Testis (tissue), 3 donors: ENCODE results near the gene UBASH3B. TPM values are rescaled to one million over a fixed set of nuclear protein-coding genes. Genes with fewer than 3 reads are reported as not detected.

Experiments
- DNase-seq: peaks from one replicate; pipeline ENCODE4 v3.0.0-alpha.2; 2019
- H3K27ac ChIP-seq, 2 donors: fragments of 200-600 bp; sonication (generic); one replicate each; pipeline ENCODE4 v1.5.1; 2019
- H3K27me3 ChIP-seq: fragments of 200-600 bp; sonication (generic); one replicate; pipeline ENCODE4 v1.5.1; 2019
- H3K36me3 ChIP-seq: fragments of 200-600 bp; sonication (generic); one replicate; pipeline ENCODE4 v1.5.1; 2017; ENCODE audit warnings: low read depth; ENCODE audit errors: missing control alignments
- H3K4me1 ChIP-seq: fragments of 200-600 bp; sonication (generic); one replicate; pipeline ENCODE4 v1.5.1; 2019
- H3K4me3 ChIP-seq, 2 donors: fragments of 200-600 bp; sonication (generic); one replicate each; pipeline ENCODE4 v1.5.1; 2017 to 2019
- H3K9me3 ChIP-seq: fragments of 200-600 bp; sonication (generic); one replicate; pipeline ENCODE4 v1.5.1; 2017
- POLR2A ChIP-seq: fragments of 450-650 bp; IDR thresholded peaks from one replicate; pipeline ENCODE4 v1.6.1; 2017; ENCODE audit warnings: antibody characterized with exemption, mild to moderate bottlenecking, moderate library complexity
- WGBS, 2 donors: methylation state at CpG; one replicate each; pipeline ENCODE4 v1.1.5; 2018; 5-methylcytosine and 5-hydroxymethylcytosine counted together
- intact Hi-C: fragments of 100-400 bp; cut with DNase I; formaldehyde crosslinking; loops from one replicate; pipeline ENCODE4 v1.15.1; 2023; ENCODE audit warnings: low total_unique reads
- polyA plus RNA-seq: library from polyadenylated mRNA; stranded (reverse); fragments of 350-450 nt; fragmentation: Illumina TruSeq; extraction: RNeasy Lipid Tissue Mini Kit (QIAGEN cat#74804); gene quantifications from one replicate; pipeline ENCODE4 v1.2.3, GENCODE V29; 2014; ENCODE audit warnings: low read depth, low replicate concordance; ENCODE audit not compliant: insufficient read depth
- total RNA-seq, 2 donors: library from RNA; depleted of rRNA; stranded (reverse); fragments of >200 nt; gene quantifications; one replicate each; pipeline ENCODE4 v1.2.3, GENCODE V29; 2016
- TF ChIP-seq, protein P1 (sequence below), 3 experiments: fragments of 450-650 bp in 2 of 3; fragments of 200-600 bp in 1 of 3; sonication (generic) in 1 of 3; IDR thresholded peaks; one replicate each; pipeline ENCODE4 v1.5.1; 2016 to 2019; ENCODE audit warnings: antibody characterized with exemption in 3 of 3, mild to moderate bottlenecking in 2 of 3, moderate library complexity in 1 of 3

UBASH3B gene
- total and polyA plus RNA-seq, 3 donors from 2014 or later = 3.9 to 20.4 (median 14.6) TPM

DNA sequence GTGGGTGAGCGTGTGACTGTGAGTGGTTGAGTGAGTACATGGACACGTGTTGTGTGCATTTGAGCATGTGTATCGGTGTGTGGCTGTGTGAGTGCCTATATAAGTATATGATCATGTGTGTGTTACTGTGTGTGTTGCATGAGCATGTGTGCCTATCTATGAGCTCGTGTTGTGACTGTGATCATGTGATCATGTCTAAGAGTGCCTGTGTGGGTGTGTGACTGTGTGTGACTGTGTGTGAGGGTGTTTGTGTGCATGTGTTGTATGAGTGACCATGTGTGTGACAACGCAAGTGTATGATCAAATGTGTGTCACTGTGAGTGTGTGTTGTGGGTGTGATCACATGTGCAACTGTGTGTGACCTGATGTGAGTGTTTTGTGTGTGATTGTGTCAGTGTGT is 88.8 kb downstream of the UBASH3B start:
- no peak for DNase-seq
- Histone ChIP-seq H3K27ac (no peak overlapping the region), H3K4me1 (peaks cover 33% of the 10 kb centered on the region), H3K27me3 (no peaks in the 10 kb centered on the region), H3K4me3 (no peak overlapping the region), H3K36me3 (no peaks in the 10 kb centered on the region), H3K9me3 (no peaks in the 10 kb centered on the region)
- intact Hi-C loops = no loop called here
- 92 to 95% methylated on average over 5 of the region's 5 CpGs for WGBS, 2 donors
- TF ChIP-seq POLR2A = no peak
- TF ChIP-seq, protein P1, sequence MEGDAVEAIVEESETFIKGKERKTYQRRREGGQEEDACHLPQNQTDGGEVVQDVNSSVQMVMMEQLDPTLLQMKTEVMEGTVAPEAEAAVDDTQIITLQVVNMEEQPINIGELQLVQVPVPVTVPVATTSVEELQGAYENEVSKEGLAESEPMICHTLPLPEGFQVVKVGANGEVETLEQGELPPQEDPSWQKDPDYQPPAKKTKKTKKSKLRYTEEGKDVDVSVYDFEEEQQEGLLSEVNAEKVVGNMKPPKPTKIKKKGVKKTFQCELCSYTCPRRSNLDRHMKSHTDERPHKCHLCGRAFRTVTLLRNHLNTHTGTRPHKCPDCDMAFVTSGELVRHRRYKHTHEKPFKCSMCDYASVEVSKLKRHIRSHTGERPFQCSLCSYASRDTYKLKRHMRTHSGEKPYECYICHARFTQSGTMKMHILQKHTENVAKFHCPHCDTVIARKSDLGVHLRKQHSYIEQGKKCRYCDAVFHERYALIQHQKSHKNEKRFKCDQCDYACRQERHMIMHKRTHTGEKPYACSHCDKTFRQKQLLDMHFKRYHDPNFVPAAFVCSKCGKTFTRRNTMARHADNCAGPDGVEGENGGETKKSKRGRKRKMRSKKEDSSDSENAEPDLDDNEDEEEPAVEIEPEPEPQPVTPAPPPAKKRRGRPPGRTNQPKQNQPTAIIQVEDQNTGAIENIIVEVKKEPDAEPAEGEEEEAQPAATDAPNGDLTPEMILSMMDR (IDR thresholded peaks at IDR 0.05) = no peak

DNA sequence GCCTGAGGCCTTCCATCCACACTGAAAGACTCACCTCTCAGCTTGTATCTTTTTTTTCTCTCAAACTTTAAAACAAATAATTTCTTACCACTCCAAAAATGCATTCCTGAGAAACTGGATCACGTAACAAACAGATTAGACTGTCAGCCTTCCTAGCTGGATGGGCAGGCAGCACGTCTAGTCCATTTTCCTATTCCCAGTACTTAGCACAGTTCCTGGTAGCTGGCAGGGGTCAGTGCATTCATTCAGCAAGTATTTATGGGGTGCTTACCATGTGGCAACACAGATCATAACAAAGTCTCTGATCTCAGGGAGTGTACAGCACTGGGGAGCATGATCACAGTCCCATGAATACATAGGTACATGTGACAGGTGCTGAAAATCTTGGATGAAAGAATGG is 89.6 kb downstream of the UBASH3B start:
- H3K36me3 ChIP-seq = no peaks in the 10 kb centered on the region
- intact Hi-C loops = no loop called here
- no peak overlapping the region for H3K4me3 ChIP-seq
- H3K27me3 ChIP-seq = no peaks in the 10 kb centered on the region
- H3K27ac ChIP-seq = no peak overlapping the region
- no peak for DNase-seq
- H3K4me1 ChIP-seq = peaks cover 33% of the 10 kb centered on the region
- H3K9me3 ChIP-seq = no peaks in the 10 kb centered on the region
- TF ChIP-seq, protein P1 (IDR thresholded peaks at IDR 0.05) = no peak
- TF ChIP-seq POLR2A = no peak
- WGBS, 2 donors = 54 to 92% methylated on average over 2 of the region's 2 CpGs

DNA sequence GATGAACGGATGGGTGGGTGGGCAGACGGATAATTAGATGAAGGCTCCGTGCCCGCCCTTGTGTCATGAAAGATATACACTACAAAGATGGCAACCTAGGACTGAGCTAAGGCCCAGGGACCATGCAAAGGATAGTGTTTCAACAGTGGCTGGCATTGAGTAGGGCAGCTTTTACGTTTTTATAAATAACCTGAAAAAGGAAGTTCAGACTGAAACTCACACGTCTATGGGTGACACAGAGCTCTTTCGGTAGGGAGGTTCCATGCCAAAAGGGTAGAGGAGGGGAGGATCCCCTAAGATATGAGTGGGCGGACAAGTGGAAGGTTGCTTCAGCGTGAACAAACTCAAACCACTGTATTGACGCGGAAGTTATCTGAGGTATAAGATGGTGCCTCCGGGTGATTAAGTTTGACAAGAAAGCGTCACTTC is 90.5 kb downstream of the UBASH3B start:
- Histone ChIP-seq H3K36me3 (no peaks in the 10 kb centered on the region), H3K27ac (peak overlapping the region in 1 of 2 donors; percentile 55), H3K9me3 (no peaks in the 10 kb centered on the region), H3K4me1 (peaks cover 33% of the 10 kb centered on the region), H3K27me3 (no peaks in the 10 kb centered on the region), H3K4me3 (no peak overlapping the region)
- no peak for DNase-seq
- TF ChIP-seq POLR2A = no peak
- TF ChIP-seq, protein P1 (IDR thresholded peaks at IDR 0.05) = no peak
- WGBS, 2 donors = 73 to 84% methylated on average over 13 of the region's 13 CpGs
- intact Hi-C loops = no loop called here

DNA sequence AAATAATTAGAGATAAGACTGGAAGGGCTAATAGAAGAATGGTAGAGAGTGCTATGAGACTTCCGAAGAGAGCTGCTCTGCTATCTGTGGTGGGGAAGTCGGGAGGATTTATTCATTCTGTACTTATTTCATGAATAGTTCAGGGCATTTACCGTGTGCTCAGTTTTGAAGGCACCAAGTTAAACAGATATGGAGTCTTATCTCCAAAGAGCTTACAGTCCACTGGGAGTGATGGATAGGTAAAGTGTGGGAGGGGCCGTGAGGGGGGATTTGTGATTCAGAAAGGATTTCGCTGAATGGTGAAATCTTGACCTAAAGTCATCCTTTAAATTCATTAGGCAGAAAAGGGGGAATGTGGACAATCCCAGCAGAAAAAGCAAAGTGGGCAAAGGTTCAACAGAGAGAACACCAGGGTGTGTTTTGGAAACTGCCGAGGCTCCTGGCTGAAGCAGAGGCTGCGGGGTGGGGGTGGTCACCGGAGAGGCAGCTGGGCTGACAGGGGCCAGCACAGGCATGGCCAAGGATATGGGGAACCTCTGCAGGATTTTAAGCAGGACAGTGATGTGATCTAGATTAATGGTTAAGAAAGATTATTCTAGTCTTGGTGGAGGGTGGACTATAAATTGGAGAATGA is 91.2 kb downstream of the UBASH3B start:
- intact Hi-C loops = no loop called here
- Histone ChIP-seq H3K9me3 (no peaks in the 10 kb centered on the region), H3K4me1 (peaks cover 33% of the 10 kb centered on the region), H3K27me3 (no peaks in the 10 kb centered on the region), H3K36me3 (no peaks in the 10 kb centered on the region), H3K4me3 (no peak overlapping the region), H3K27ac (peak overlapping the region in 1 of 2 donors; percentile 55)
- DNase-seq = no peak
- WGBS, 2 donors = 41 to 59% methylated on average over 8 of the region's 8 CpGs
- TF ChIP-seq POLR2A = no peak
- TF ChIP-seq, protein P1 (IDR thresholded peaks at IDR 0.05) = no peak

DNA sequence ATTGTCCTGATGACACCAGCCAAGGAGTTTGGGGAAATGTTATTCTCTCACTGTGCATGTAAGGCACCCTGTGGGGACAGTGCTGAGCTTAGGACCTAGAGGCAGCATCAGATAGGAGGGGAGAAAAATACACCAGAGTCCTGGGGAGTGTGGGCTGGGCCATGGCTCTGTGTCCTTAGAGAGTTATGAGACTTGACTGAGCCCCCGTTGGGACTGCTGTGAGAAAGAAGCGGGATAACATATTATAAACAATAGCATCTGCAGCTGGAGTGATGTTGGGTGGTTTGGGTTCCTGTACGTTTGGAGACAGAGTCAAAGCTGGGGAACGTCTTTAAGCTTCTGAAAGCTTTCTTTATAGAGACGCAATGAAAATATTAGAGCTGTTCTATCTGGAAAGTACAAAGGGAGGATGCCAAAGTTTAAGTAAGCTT is 91.8 kb downstream of the UBASH3B start:
- H3K9me3 ChIP-seq = no peaks in the 10 kb centered on the region
- H3K36me3 ChIP-seq = no peaks in the 10 kb centered on the region
- intact Hi-C loops = no loop called here
- H3K27ac ChIP-seq = peak overlapping the region in 1 of 2 donors; percentile 18
- TF ChIP-seq, protein P1 (IDR thresholded peaks at IDR 0.05) = no peak
- no peak for TF ChIP-seq POLR2A
- no peak overlapping the region for H3K4me3 ChIP-seq
- no peaks in the 10 kb centered on the region for H3K27me3 ChIP-seq
- DNase-seq = no peak
- H3K4me1 ChIP-seq = peaks cover 33% of the 10 kb centered on the region
- 30 to 41% methylated on average over 5 of the region's 5 CpGs for WGBS, 2 donors
